Ishikawa (cell line): ENCODE results near the gene FGGY.

Experiments
- CEBPB ChIP-seq: IDR thresholded peaks from 2 replicates; pipeline ENCODE4 v1.6.1; 2012
- CREB1 ChIP-seq: IDR thresholded peaks from 2 replicates; pipeline ENCODE4 v1.6.1; 2012; ENCODE audit warnings: low read depth
- EGR1 ChIP-seq: IDR thresholded peaks from 2 replicates; pipeline ENCODE4 v1.6.1; 2012
- EP300 ChIP-seq: IDR thresholded peaks from 2 replicates; pipeline ENCODE4 v1.6.1; 2012; ENCODE audit warnings: borderline replicate concordance
- FOXM1 ChIP-seq: IDR thresholded peaks from 2 replicates; pipeline ENCODE4 v1.6.1; 2012; ENCODE audit warnings: low read depth, borderline replicate concordance
- NFIC ChIP-seq: IDR thresholded peaks from 2 replicates; pipeline ENCODE4 v1.6.1; 2012
- RAD21 ChIP-seq: IDR thresholded peaks from 2 replicates; pipeline ENCODE4 v1.6.1; 2012; ENCODE audit warnings: low read depth
- REST ChIP-seq: IDR thresholded peaks from 2 replicates; pipeline ENCODE4 v1.6.1; 2012; ENCODE audit warnings: low read depth, mild to moderate bottlenecking
- TAF1 ChIP-seq: IDR thresholded peaks from 2 replicates; pipeline ENCODE4 v1.6.1; 2012; ENCODE audit warnings: low read depth, mild to moderate bottlenecking
- TCF12 ChIP-seq: IDR thresholded peaks from 2 replicates; pipeline ENCODE4 v1.6.1; 2012; ENCODE audit warnings: low read depth
- TEAD4 ChIP-seq: IDR thresholded peaks from 2 replicates; pipeline ENCODE4 v1.6.1; 2012
- USF1 ChIP-seq: IDR thresholded peaks from 2 replicates; pipeline ENCODE4 v1.6.1; 2012
- YY1 ChIP-seq: IDR thresholded peaks from 2 replicates; pipeline ENCODE4 v1.6.1; 2012; ENCODE audit warnings: low read depth
- ZBTB7A ChIP-seq: IDR thresholded peaks from 2 replicates; pipeline ENCODE4 v1.6.1; 2012; ENCODE audit warnings: low read depth
- TF ChIP-seq, protein P1 (sequence below): IDR thresholded peaks from 2 replicates; pipeline ENCODE4 v1.6.1; 2012

The FGGY gene

GRCh38 chr1:59428828-59429227 lies 131.9 kb downstream of the FGGY start:
- TF ChIP-seq REST = no peak
- TF ChIP-seq TCF12 = no peak
- no peak for TF ChIP-seq CEBPB
- TF ChIP-seq ZBTB7A = no peak
- no peak for TF ChIP-seq EP300
- TF ChIP-seq YY1 = no peak

GRCh38 chr1:59429656-59430055 lies 132.8 kb downstream of the FGGY start:
- no peak for TF ChIP-seq EP300
- no peak for TF ChIP-seq ZBTB7A
- TF ChIP-seq EGR1 = no peak
- no peak for TF ChIP-seq TCF12
- no peak for TF ChIP-seq CEBPB
- no peak for TF ChIP-seq YY1
- TF ChIP-seq FOXM1 = no peak

GRCh38 chr1:59431566-59432294 lies 134.8 kb downstream of the FGGY start:
- TF ChIP-seq EGR1 (no peak), NFIC (no peak), YY1 (no peak), TCF12 (no peak), ZBTB7A (no peak), RAD21 (no peak), CEBPB (no peak), TEAD4 (no peak), EP300 (no peak), USF1 (no peak), TAF1 (no peak), FOXM1 (no peak), REST (no peak), CREB1 (no peak)
- TF ChIP-seq, protein P1, sequence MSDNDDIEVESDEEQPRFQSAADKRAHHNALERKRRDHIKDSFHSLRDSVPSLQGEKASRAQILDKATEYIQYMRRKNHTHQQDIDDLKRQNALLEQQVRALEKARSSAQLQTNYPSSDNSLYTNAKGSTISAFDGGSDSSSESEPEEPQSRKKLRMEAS = no peak

DNA sequence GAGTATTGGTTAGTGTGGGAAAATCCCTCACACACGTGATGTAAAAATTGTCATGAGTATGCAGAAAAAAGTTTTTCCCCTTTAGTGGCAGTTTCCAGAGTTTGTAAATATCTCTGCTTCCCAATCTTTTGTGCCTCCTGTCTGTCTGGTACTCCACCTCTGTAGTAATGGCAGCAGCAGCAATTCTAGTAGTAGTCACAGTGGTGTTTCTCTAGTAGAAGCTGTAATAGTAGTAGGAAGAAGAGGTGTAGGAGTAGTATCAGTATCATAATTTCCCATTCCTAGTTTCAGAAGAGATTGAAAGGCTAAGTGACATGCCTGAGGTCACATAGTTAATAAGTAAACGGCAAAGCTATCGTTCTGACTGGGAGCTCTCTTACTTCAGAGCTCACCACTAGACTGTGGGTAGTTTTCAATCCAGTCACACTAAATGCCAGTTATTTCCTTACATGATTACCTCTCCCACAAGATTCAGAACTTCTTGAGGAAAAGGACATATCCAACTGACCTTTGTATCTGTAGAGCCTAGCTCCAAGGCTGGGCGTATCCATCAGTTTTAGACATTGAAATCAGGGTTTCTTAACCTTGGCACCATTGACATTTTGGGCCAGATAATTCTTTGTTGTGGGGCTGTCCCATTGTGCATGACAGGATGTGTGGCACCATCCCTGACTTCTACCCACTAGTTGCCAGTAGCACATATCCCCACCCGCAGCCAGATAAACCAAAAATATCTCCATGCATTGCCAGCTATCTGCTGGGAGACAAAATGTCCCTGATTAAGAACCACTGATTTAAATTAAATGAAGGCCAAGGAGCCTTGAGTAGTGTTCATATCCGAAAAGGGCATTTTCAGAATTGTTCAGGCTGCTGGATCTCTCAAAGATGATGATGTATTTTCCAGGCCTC lies 135.9 kb downstream of the FGGY start:
- TF ChIP-seq TEAD4 = no peak

- no peak for TF ChIP-seq CREB1
- no peak for TF ChIP-seq REST
- no peak for TF ChIP-seq USF1
- TF ChIP-seq, protein P1 = no peak
- TF ChIP-seq CEBPB = no peak
- TF ChIP-seq EGR1 = no peak
- TF ChIP-seq EP300 = no peak
- no peak for TF ChIP-seq ZBTB7A
- no peak for TF ChIP-seq NFIC
Measured at GRCh38 chr1:59433440-59433813, 136.5 kb downstream of the FGGY start.
